NCI-H748 (cell line): ENCODE data around the gene SPDYE18.
"Not testable (repeated sequence)": the region's sequence is repeated elsewhere in the genome, so short reads cannot be mapped to it uniquely, and the experiment has no call there.

ENCODE experiments used
- DNase-seq: peaks from one replicate; lab custom pipeline; 2025; ENCODE audit not compliant: unreplicated experiment; lab: John Stamatoyannopoulos, UW

Gene SPDYE18, protein sequence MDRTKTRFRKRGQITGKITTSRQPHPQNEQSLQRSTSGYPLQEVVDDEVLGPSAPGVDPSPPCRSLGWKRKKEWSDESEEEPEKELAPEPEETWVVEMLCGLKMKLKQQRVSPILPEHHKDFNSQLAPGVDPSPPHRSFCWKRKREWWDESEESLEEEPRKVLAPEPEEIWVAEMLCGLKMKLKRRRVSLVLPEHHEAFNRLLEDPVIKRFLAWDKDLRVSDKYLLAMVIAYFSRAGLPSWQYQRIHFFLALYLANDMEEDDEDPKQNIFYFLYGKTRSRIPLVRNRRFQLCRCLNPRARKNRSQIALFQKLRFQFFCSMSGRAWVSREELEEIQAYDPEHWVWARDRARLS

GRCh38 chr7:77062557-77062956 lies at the start of gene SPDYE18:
Gene SPDYE18 (minus strand): TSS chr7:77062558. CDS start chr7:77060512, 2,046 bp downstream.
- DNase-seq = not testable (repeated sequence)

DNA sequence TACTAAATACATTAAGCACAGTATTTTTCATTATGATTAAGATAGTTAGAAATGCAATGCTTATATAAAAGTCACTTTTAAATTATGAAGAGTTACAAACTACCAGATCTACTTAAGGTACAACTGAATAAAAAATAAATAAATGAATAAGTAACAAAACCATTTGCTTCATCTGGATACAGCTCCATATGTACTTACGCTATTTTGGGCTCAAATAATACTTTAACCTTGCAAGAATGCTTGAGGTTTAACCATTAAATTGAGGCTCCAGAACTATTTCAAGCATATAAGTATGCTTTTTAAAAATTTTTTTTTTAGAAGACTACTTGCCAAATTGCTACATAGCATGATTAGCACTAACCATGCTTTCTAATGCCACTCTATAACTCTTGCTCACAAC lies 46.0 kb upstream of the SPDYE18 start:
- not testable (repeated sequence) for DNase-seq

GRCh38 chr7:77107659-77108058 lies 45.3 kb upstream of the SPDYE18 start:
- not testable (repeated sequence) for DNase-seq

GRCh38 chr7:77105904-77106303 lies 43.5 kb upstream of the SPDYE18 start:
- DNase-seq = not testable (repeated sequence)

DNA sequence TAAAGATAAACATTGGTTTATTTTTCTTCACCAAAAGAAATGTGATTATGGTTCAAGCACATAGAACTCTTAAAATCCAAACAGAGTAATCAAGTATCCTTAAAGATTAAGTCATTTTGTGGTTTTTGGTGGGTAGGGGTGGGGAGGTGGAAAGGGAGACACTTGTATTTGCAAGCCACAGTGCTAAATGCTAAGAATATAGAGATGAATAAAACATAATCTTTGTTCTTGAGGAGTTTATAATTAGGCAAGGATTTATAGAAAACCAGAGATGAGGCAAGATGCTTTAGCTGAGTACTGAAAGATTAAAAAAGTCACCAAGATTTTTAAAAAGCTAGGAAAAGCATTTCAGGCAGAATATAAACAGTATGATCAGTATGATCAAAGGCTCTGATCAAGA lies 40.3 kb upstream of the SPDYE18 start:
- DNase-seq = not testable (repeated sequence)

- DNase-seq = not testable (repeated sequence)
These were observed 38.8 kb upstream of the SPDYE18 start for GRCh38 chr7:77101187-77101586.

GRCh38 chr7:77100501-77100900 lies 38.1 kb upstream of the SPDYE18 start:
- DNase-seq = not testable (repeated sequence)

DNA sequence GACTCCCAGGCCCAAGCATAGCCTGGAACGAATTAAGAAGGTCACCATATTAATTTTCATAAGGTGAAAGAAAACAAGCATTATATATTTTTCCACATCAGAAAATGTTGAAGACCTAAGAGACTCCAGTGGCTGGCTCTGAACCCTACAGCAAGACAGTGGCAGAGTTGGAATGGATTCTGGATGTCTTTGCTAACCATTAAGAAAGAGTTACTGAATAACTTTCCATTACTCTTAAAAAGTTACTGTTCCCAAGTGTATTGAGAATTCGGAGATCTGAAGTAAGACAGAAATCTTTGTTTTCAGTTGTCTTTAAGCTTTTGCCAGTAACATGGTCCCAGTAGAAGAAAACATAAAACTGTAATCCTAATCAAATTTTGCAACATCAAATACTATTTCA lies 29.9 kb upstream of the SPDYE18 start:
- DNase-seq = not testable (repeated sequence)

GRCh38 chr7:77082192-77082591 lies 19.8 kb upstream of the SPDYE18 start:
- DNase-seq = not testable (repeated sequence)

- not testable (repeated sequence) for DNase-seq
These were observed 17.9 kb upstream of the SPDYE18 start for GRCh38 chr7:77080236-77080635.

- not testable (repeated sequence) for DNase-seq
These were observed 17.3 kb upstream of the SPDYE18 start for GRCh38 chr7:77079624-77080023.

- DNase-seq = not testable (repeated sequence)
These were observed 16.8 kb upstream of the SPDYE18 start for GRCh38 chr7:77079112-77079511.

- DNase-seq = not testable (repeated sequence)
These were observed 14.7 kb upstream of the SPDYE18 start for GRCh38 chr7:77077060-77077459.

GRCh38 chr7:77074786-77075396 lies 12.5 kb upstream of the SPDYE18 start:
- DNase-seq = not testable (repeated sequence)

DNA sequence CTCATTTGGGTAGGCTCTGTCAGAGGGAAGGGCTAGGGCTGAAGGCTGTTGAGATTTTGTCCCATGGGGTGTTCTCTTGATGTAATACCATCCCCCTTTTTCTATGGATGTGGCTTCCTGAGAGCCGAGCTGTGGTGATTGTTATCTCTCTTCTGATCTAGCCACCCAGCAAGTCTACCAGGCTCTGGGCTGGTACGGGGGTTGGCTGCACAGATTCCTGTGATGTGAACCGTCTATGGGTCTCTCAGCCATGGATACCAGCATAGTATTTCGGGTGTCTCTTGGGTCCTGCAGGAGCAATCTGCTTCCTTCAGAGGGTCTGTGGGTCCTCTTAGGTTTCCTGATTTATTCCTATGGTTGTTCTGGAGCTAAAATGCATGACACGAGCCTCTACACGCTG lies 8.8 kb upstream of the SPDYE18 start:
- not testable (repeated sequence) for DNase-seq

DNA sequence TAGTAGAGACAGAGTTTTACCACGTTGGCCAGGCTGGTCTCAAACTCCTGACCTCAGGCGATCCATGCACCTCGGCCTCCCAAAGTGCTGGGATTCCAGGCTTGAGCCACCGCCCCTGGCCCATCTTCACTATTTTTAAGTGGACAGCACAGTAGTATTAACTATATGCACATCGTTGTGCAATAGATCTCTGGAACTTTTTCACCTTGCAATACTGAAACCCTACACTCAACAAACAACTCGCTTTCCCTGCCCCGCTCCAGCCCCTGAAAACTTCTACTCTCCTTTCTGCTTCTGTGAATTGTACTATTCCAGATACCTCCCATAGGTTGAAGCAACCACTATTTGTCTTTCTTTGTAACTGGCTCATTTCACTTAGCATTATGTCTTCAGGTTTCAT lies 3.5 kb upstream of the SPDYE18 start:
- DNase-seq = not testable (repeated sequence)

- not testable (repeated sequence) for DNase-seq
These were observed 1.4 kb upstream of the SPDYE18 start for GRCh38 chr7:77063732-77064131.

DNA sequence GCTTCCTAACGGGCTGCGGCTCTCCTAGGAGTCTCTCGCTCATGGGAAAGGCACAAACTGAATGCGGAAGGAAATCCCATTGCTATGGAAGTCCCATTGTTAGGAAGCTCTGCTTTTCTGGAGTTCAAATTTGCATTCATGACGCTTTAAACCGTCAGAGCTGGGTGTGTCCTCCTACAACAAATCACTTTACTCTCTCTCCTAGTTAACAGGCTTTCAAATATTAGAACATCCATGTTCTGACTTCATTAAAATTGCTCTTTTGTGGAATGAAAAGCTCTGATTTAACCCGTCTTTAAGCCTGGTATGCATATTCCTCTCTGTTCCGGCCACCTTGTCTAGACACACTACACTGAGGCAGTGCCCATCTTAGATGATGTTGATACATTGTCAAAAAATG lies 30.1 kb downstream of the SPDYE18 start, which contains the start of gene SPDYE17:
Gene SPDYE17 (minus strand): TSS at position 101 of the 400 bp plus-strand sequence. CDS start 1,791 bp downstream, outside the sequence.
- not testable (repeated sequence) for DNase-seq

DNA sequence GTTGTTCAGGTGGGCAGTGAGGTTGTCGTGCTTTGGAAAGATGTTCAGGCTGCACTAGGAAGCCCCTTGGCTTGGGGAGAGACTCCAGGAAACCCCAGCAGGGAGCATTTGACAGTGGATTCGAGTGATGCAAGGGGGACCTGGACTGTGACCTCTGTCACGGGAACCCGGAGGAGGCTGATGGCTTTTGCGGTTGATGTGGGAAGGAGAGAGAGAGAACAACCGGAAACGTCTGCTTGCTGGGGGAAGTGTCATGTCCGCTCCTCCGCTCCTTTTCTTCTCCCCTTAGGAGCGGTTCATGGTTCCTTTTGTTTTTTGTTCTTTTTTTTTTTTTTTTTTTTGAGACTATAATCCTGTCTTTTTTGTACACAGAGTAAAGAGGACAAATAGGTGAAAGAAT lies 36.0 kb downstream of the SPDYE18 start:
- not testable (repeated sequence) for DNase-seq

DNA sequence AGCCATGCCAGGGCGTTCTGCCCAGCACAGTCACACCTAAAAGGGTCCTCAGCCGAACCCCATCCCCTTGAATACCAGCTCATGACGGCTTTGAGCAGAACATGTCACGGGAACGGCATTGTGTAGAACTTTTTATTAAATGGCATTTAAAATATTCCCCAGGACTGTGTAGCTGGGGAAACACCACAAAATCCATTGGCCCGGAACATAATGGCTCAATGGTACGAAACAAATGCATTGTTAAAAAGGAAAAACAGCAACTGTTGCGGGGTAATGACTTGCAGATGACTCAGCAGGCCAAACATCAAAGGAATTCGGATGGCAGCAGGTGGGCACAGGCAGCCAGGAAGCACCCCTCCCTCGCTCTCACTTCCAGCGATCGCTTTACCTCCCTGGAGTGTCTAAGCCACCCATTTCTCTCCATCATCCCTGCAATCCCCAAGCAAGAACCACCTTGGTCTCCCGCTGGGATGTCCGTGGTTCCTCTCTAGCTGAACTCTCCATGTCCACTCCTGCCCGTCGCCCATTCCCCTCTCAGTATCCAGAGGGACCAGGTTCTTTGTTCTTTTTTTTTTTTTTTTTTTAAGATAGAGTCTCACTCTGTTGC lies 52.2 kb downstream of the SPDYE18 start:
- not testable (repeated sequence) for DNase-seq

DNA sequence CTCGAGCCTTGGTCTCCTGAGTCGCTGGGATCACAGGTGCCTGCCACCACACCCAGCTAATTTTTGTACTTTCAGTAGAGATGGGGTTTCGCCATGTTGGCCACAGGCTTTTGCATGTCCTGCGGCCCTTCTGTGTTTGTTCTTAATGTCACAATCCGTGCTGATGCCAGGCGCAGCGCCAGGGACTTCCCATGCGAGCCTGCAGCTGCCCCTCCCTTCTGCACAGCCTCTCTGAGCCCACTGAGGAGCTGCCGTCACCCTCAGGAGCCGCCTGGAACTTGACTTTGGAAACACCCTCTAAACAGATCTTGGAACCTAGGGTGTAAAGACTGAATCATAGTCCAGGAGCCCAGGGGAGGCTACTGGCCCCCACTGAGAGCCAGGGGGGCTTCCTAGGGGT lies 54.4 kb downstream of the SPDYE18 start:
- DNase-seq = not testable (repeated sequence)
